Activated CD8-positive, alpha-beta memory T cell treated with anti-CD3 and anti-CD28 coated beads, Interleukin-2, amount 50 U/mL, for 1 hour (primary cell): ENCODE data around the gene FNIP2.
"Not testable (repeated sequence)": the region's sequence is repeated elsewhere in the genome, so short reads cannot be mapped to it uniquely, and the experiment has no call there.

Experiments used
- DNase-seq: peaks from one replicate; pipeline ENCODE4 v3.0.0-alpha.2; 2020; ENCODE audit errors: extremely low read depth

Gene FNIP2

DNA sequence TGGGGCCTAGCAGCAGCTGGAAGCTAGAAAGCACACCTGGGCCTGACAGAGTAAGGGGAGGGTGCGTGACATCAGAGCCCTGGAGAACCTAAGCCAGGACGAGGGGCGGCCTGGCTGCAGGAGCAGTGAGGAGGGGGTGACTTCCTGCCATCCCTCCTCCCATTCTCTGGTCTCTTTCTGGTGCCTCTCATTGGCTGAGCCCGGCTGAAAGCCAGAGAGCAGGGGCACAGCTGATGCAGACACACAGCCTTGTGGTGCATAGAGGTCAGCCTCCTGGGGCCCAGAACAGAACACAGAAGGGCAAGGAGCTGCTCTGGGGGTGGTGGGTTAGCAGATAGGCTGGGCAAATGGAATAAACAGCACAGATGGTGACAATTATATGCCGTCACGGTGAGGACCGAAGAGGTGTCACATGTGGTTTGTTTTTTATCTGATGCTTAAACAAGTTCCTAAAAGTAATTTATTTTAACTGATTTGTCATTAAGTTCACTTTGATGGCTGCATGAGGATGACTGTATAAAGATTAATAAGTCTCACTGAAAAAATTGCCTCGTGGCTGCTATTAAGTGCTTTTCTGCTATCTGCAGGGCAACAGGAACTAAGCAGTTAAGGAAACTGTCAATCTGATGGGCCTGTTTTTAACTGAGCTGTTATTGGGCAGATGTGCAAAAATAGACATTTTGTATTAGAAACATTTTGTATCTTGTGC, 102.0 kb downstream of the FNIP2 start:
- no peak for DNase-seq

- no peak for DNase-seq
Measured at GRCh38 chr4:158871335-158871724, 102.5 kb downstream of the FNIP2 start.

DNA sequence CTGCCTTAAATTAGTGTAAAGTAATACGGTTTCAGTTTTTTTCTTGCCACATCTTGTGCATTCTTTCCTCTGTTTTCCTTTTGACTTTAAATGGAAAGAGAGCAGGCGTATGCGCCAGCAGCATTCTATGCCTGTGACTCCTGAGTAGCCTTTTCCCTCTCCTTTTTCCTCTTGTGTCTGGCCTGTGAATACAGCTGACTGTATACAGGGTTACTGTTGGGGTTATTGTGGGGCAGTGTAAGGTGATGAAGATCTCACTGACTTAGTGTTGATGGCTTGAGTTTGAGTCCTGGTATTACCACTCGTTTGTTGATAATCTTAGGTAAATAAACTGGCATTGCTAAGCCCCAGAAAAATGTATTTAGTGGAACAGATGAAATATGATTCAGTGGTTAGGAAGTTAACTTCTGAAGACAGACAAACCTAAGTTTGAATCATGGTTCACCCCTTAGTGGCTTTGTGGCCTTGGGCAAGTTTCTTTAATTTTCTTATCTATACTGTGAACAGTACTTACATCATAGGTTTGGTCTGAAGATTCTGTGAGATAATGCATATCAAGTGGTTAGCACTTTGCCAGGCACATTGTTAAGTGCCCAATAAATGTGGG, 105.1 kb downstream of the FNIP2 start:
- DNase-seq, result no peak

- DNase-seq, result no peak
Measured at GRCh38 chr4:158875026-158875425, 106.2 kb downstream of the FNIP2 start.

DNA sequence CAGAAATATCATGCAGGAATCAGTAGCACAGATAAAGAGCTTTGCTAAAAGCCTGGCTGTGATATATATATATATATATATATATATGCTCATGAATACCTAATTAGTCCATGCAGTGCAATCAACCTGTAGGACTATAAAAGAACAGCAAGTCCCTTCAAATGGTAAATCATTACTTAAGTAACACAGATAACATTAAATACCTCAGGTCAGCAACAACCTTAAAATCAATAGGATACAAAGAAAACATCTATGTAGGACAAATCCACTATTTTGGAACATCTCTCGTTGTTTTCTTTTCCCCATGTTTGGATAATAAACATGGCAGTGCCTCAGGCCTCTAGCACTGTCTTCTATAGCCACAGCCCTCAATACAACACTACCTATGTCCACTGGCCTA, 106.6 kb downstream of the FNIP2 start:
- no peak for DNase-seq

DNA sequence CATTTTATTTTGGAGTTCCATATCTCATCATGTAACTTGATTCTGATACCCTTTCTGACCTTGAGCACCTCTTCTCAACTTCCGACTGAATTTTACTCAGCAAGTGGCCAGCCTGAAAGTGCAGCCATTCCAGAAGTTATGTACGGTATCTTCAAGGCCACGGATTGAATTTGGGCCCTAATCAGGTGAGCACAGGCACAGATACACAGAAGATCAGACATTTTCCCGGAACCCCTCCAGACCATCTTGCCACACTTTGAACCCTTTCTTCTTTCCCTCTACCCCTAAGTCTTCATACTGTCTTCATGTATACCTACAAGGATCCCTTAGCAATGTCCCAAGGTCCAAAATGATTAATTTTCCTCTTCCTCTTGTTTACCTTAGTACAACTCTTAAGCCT, 108.2 kb downstream of the FNIP2 start:
- DNase-seq, result no peak

- not testable (repeated sequence) for DNase-seq
Measured at GRCh38 chr4:158882142-158882541, 113.3 kb downstream of the FNIP2 start.

DNA sequence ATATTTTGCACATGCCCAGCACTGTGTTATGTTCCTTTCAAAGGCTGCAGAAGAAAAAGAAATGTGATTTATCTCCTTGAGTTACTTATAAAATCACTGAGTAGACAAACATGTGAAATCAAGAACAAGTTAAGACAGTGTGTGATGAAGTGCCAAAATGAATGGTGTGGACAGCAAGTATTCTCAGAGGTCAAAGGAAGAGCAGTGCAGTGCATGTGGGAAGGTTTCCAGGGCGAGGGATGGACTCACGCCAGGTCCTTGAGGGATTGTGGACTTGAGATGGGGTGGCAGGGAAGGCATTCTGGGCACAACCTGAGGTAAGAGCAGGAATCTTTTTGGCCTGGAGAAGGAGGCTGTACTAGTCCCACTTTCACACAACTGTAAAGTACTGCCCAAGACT, 115.5 kb downstream of the FNIP2 start:
- no peak for DNase-seq

DNA sequence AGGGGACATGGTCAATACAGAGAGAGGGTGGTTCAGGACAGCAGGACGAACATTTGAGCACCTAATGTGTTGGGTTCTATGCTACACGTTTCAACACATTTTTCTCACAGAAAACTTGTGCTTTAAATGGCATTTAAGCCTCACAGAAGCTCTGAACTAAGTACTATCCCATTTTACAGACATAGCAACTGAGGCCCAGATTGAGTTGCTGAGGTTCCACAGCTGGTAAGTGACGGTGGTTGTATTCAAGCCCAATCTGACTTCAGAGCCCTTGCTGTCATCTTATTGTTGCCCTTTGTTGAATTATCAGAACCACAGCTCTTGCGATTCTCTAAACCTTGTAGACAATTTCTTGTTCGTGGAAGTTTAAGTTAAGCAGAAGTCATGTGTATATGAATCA, 116.7 kb downstream of the FNIP2 start:
- no peak for DNase-seq

- DNase-seq, result no peak
Measured at GRCh38 chr4:158890294-158890693, 121.5 kb downstream of the FNIP2 start.

GRCh38 chr4:158891256-158891655, 122.4 kb downstream of the FNIP2 start:
- no peak for DNase-seq

DNA sequence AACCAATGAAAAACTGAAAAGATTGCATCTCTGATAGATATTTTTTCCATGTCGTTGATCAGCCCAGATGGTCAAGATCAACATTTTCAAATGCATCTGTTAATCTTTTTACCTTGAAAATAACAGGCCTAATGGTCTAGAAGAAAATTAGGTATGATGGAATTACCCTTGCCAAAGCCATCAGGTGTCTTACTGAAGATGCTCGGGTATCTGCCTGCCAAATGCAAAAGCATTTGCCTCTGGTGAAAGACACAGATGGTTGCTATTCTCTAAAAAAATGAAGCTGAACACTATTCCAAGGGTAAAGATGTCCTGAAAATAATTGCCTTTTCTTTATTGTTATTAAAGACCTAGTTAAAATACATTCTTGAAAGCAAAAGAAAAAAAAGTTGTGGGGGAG, 126.0 kb downstream of the FNIP2 start:
- DNase-seq, result no peak

GRCh38 chr4:158895797-158896576, 127.2 kb downstream of the FNIP2 start:
- DNase-seq, result no peak

GRCh38 chr4:158896577-158897238, 127.9 kb downstream of the FNIP2 start:
- not testable (repeated sequence) for DNase-seq

GRCh38 chr4:158900408-158900807, 131.6 kb downstream of the FNIP2 start:
- DNase-seq, result not testable (repeated sequence)

GRCh38 chr4:158902280-158903078, 133.7 kb downstream of the FNIP2 start:
- DNase-seq, result not testable (repeated sequence)

DNA sequence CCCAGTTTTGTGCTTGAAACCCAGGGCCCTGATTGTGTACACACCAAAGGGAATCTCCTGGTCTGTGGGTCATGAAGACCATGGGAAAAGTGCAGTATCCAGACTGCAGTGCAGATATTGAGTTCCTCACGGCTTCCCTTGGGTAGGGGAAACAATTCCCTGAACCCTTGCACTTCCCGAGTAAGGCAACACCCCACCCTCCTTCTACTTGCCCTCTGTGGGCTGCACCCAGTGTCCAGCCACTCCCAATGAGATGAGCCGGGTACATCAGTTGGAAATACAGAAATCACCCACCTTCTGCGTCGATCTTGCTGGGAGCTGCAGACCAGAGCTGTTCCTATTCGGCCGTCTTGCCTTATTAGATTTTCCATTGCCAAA, 134.2 kb downstream of the FNIP2 start:
- no peak for DNase-seq

- no peak for DNase-seq
Measured at GRCh38 chr4:158903472-158904043, 134.7 kb downstream of the FNIP2 start.

- DNase-seq, result no peak
Measured at GRCh38 chr4:158904815-158905214, 136.0 kb downstream of the FNIP2 start.

GRCh38 chr4:158906073-158906472, 137.2 kb downstream of the FNIP2 start:
- DNase-seq, result no peak

DNA sequence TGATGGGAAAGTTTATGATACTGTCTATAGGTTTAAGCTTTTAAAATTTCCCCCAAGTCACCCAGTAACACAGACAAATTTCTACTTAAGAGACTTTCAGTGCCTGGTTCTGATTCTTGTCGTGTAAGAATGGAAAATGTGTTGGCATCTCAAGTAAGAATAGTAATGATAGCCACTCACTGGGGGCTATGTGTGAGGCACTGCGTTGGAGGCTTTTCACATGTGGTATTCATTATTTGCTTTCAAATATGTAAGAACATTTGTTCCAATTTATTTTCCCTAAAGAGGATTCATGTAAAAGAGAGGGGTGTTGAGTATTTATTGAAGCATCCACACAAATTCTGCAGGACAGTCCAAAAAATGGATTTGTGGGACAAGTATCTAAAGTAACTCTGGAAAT, 143.6 kb downstream of the FNIP2 start:
- no peak for DNase-seq
